HG03571 (cell line): ENCODE results near the gene PDSS1.

Experiments used
- ATAC-seq: cut with Tn5 transposase; IDR thresholded peaks from one replicate; pipeline ENCODE4 v1.9.1; 2021; ENCODE audit not compliant: unreplicated experiment

Gene PDSS1

GRCh38 chr10:26698909-26699308 is 1.4 kb downstream of the PDSS1 start:
- no peak for ATAC-seq

- ATAC-seq: no peak
Observed at GRCh38 chr10:26699631-26700030, 2.1 kb downstream of the PDSS1 start.

GRCh38 chr10:26700884-26701630 is 3.6 kb downstream of the PDSS1 start:
- ATAC-seq: no peak

- ATAC-seq: no peak
Observed at GRCh38 chr10:26703096-26703495, 5.6 kb downstream of the PDSS1 start.

- ATAC-seq: no peak
Observed at GRCh38 chr10:26703974-26704373, 6.5 kb downstream of the PDSS1 start.

- no peak for ATAC-seq
Observed at GRCh38 chr10:26706206-26706605, 8.7 kb downstream of the PDSS1 start.

- no peak for ATAC-seq
Observed at GRCh38 chr10:26706936-26707335, 9.4 kb downstream of the PDSS1 start.

GRCh38 chr10:26711324-26711723 is 13.8 kb downstream of the PDSS1 start:
- ATAC-seq: no peak

- no peak for ATAC-seq
Observed at GRCh38 chr10:26714415-26715136, 17.1 kb downstream of the PDSS1 start.

GRCh38 chr10:26715137-26715487 is 17.6 kb downstream of the PDSS1 start:
- no peak for ATAC-seq

GRCh38 chr10:26717476-26717875 is 20.0 kb downstream of the PDSS1 start:
- ATAC-seq: no peak

GRCh38 chr10:26721561-26721960 is 24.1 kb downstream of the PDSS1 start:
- ATAC-seq: no peak

GRCh38 chr10:26723016-26723415 is 25.5 kb downstream of the PDSS1 start:
- ATAC-seq: no peak

GRCh38 chr10:26725837-26726727 is 28.6 kb downstream of the PDSS1 start:
- ATAC-seq: no peak

GRCh38 chr10:26727005-26727404 is 29.5 kb downstream of the PDSS1 start:
- ATAC-seq: no peak

- ATAC-seq: no peak
Observed at GRCh38 chr10:26728957-26729356, 31.5 kb downstream of the PDSS1 start.

GRCh38 chr10:26729395-26729794 is 31.9 kb downstream of the PDSS1 start:
- ATAC-seq: no peak

GRCh38 chr10:26730552-26730951 is 33.1 kb downstream of the PDSS1 start:
- ATAC-seq: no peak

GRCh38 chr10:26733750-26734568 is 36.5 kb downstream of the PDSS1 start:
- ATAC-seq: no peak

- ATAC-seq: no peak
Observed at GRCh38 chr10:26735435-26735834, 37.9 kb downstream of the PDSS1 start.

- peak; percentile 67 for ATAC-seq
Observed at GRCh38 chr10:26737730-26738129, 40.2 kb downstream of the PDSS1 start.
